HEK293 (cell line): ENCODE measurements around the gene DENND1A.
A peak's percentile ranks its signal among the peaks of the same experiment; 100 is the strongest.

Source experiments
- CTCF ChIA-PET: fragments of 350-600 bp; formaldehyde crosslinking; extraction: SDS; loops from one replicate; lab custom pipeline; 2021; ENCODE audit warnings: antibody characterized with exemption; lab: Yijun Ruan, JAX
- POLR2A ChIA-PET: fragments of 300-600 bp; formaldehyde crosslinking; extraction: SDS; loops from one replicate; lab custom pipeline; 2020; ENCODE audit warnings: antibody characterized with exemption, inconsistent platforms; lab: Yijun Ruan, JAX
- H3K27ac ChIP-seq: fragments of 200-500 bp; sonication (Bioruptor generic); 2 replicates; pipeline ENCODE4 v1.5.1; 2014; ENCODE audit warnings: low read depth, low read length, control low read depth, inconsistent platforms; ENCODE audit errors: extremely low read depth
- H3K36me3 ChIP-seq, 2 experiments: fragments of 200-500 bp in 1 of 2; sonication (Bioruptor generic) in 1 of 2; 1 replicate in 1 of 2; 2 replicates in 1 of 2; pipeline ENCODE4 v1.5.1; 2014 to 2017; ENCODE audit warnings: inconsistent platforms in 2 of 2, low read length in 2 of 2; ENCODE audit not compliant: control insufficient read depth in 2 of 2, insufficient read depth in 1 of 2
- H3K4me1 ChIP-seq: fragments of 200-500 bp; sonication (Bioruptor generic); 2 replicates; pipeline ENCODE4 v1.5.1; 2014; ENCODE audit warnings: mild to moderate bottlenecking, low read length, inconsistent platforms; ENCODE audit not compliant: control insufficient read depth, insufficient read depth
- H3K4me3 ChIP-seq: 2 replicates; pipeline ENCODE4 v1.5.1; 2011; ENCODE audit warnings: low read depth, mild to moderate bottlenecking, control low read depth, low read length, moderate library complexity
- H3K9me3 ChIP-seq: fragments of 200-500 bp; sonication (Bioruptor generic); 2 replicates; pipeline ENCODE4 v1.5.1; 2014; ENCODE audit warnings: low read depth, low read length, inconsistent platforms; ENCODE audit not compliant: control insufficient read depth, insufficient read depth
- CTCF ChIP-seq: fragments of 450-650 bp; formaldehyde crosslinking; IDR thresholded peaks from 2 replicates; pipeline ENCODE4 v1.5.1; 2016; ENCODE audit warnings: missing biosample characterization, missing genetic modification characterization
- EGR2 ChIP-seq: fragments of 450-650 bp; formaldehyde crosslinking; IDR thresholded peaks from 2 replicates; pipeline ENCODE4 v1.5.1; 2016; ENCODE audit warnings: low read depth, missing biosample characterization, missing genetic modification characterization
- GLIS1 ChIP-seq: fragments of 450-650 bp; formaldehyde crosslinking; IDR thresholded peaks from 2 replicates; pipeline ENCODE4 v1.5.1; 2016; ENCODE audit warnings: missing biosample characterization, missing genetic modification characterization
- GLIS2 ChIP-seq: fragments of 450-650 bp; formaldehyde crosslinking; IDR thresholded peaks from 2 replicates; pipeline ENCODE4 v1.5.1; 2016; ENCODE audit warnings: missing biosample characterization, missing genetic modification characterization
- KLF17 ChIP-seq: fragments of 450-650 bp; formaldehyde crosslinking; IDR thresholded peaks from 2 replicates; pipeline ENCODE4 v1.5.1; 2016; ENCODE audit warnings: missing biosample characterization, missing genetic modification characterization
- SETDB1 ChIP-seq: IDR thresholded peaks from one replicate; pipeline ENCODE4 v1.6.1; 2017; ENCODE audit warnings: mild to moderate bottlenecking, low read length, moderate library complexity, mixed read lengths; ENCODE audit not compliant: insufficient read length
- SP2 ChIP-seq: fragments of 450-650 bp; formaldehyde crosslinking; IDR thresholded peaks from 2 replicates; pipeline ENCODE4 v1.5.1; 2016; ENCODE audit warnings: missing biosample characterization, missing genetic modification characterization
- TSHZ1 ChIP-seq: fragments of 450-650 bp; formaldehyde crosslinking; IDR thresholded peaks from 2 replicates; pipeline ENCODE4 v1.5.1; 2016; ENCODE audit warnings: missing biosample characterization, missing genetic modification characterization, borderline replicate concordance
- ZFHX2 ChIP-seq: fragments of 450-650 bp; formaldehyde crosslinking; conservative IDR thresholded peaks from 2 replicates; pipeline ENCODE4 v1.5.1; 2016; ENCODE audit warnings: missing biosample characterization, missing genetic modification characterization
- ZIC2 ChIP-seq: fragments of 450-650 bp; formaldehyde crosslinking; IDR thresholded peaks from 2 replicates; pipeline ENCODE4 v1.5.1; 2016; ENCODE audit warnings: missing biosample characterization, missing genetic modification characterization
- ZNF184 ChIP-seq: fragments of 450-650 bp; IDR thresholded peaks from 2 replicates; pipeline ENCODE4 v1.5.1; 2018; ENCODE audit warnings: missing biosample characterization, mild to moderate bottlenecking, missing genetic modification characterization
- ZNF211 ChIP-seq: fragments of 450-650 bp; formaldehyde crosslinking; IDR thresholded peaks from 2 replicates; pipeline ENCODE4 v1.5.1; 2016; ENCODE audit warnings: low read depth, missing biosample characterization, missing genetic modification characterization
- ZNF311 ChIP-seq: fragments of 450-650 bp; formaldehyde crosslinking; IDR thresholded peaks from 2 replicates; pipeline ENCODE4 v1.5.1; 2017; ENCODE audit warnings: missing biosample characterization, missing genetic modification characterization, borderline replicate concordance
- ZNF548 ChIP-seq: fragments of 450-650 bp; formaldehyde crosslinking; IDR thresholded peaks from 2 replicates; pipeline ENCODE4 v1.5.1; 2016; ENCODE audit warnings: missing biosample characterization, missing genetic modification characterization
- ZNF560 ChIP-seq: fragments of 450-650 bp; formaldehyde crosslinking; IDR thresholded peaks from 2 replicates; pipeline ENCODE4 v1.5.1; 2017; ENCODE audit warnings: missing biosample characterization, missing genetic modification characterization, borderline replicate concordance
- ZNF624 ChIP-seq: fragments of 450-650 bp; formaldehyde crosslinking; IDR thresholded peaks from 2 replicates; pipeline ENCODE4 v1.5.1; 2017; ENCODE audit warnings: missing biosample characterization, missing genetic modification characterization
- ZNF707 ChIP-seq: fragments of 450-650 bp; formaldehyde crosslinking; IDR thresholded peaks from 2 replicates; pipeline ENCODE4 v1.5.1; 2016; ENCODE audit warnings: missing biosample characterization, missing genetic modification characterization
- TF ChIP-seq, protein P1 (sequence below): fragments of 450-650 bp; formaldehyde crosslinking; IDR thresholded peaks from 2 replicates; pipeline ENCODE4 v1.5.1; 2016; ENCODE audit warnings: missing biosample characterization, missing genetic modification characterization
- TF ChIP-seq, protein P2 (sequence below): fragments of 450-650 bp; formaldehyde crosslinking; IDR thresholded peaks from 2 replicates; pipeline ENCODE4; 2016; ENCODE audit warnings: missing biosample characterization, missing genetic modification characterization
- TF ChIP-seq, protein P3 (sequence below): fragments of 450-650 bp; formaldehyde crosslinking; IDR thresholded peaks from 2 replicates; pipeline ENCODE4 v1.5.1; 2016; ENCODE audit warnings: missing biosample characterization, missing genetic modification characterization
- TF ChIP-seq, protein P4 (sequence below): fragments of 450-650 bp; formaldehyde crosslinking; IDR thresholded peaks from 2 replicates; pipeline ENCODE4 v1.5.1; 2016; ENCODE audit warnings: missing biosample characterization, missing genetic modification characterization

Gene DENND1A

DNA sequence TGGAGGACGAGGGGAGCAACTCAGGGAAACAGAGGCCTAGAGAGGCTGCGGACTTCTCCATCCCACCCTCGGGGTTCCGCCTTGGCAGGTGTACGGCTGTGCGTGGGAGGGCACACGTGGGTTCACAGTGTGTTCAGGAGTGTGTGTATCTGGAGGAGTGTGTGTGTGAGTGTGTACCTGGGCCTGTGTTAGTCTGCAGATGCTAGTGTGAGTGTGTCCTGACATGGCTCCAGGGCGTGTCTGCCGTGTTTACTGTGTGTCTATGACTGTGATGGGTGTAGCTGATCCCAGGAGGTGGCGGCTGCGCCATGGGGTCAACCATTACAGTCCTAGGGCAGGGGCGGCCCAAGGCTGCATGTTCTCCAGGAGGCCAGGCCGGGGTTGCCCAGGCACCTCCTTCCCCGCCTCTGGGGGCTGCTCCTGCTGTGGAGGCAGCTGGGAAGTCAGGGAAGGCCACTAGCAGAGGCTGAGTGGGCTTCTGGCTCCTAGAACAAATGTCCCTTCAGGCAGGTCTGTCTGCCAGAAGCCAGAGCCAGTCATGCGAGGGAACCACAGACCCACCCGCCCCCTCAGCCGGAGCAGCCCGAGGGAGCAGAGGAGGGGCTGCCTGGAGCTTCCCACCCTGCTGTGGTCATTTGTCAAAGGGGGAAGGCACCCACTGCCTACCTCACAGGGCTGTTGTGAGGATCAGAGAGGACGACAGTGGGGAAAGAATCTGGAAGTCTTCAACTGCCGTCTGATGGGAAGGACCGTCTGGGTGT, 552.5 kb downstream of the DENND1A start:
- ChIA-PET POLR2A (no interaction called here), CTCF (interaction anchor here (0.6 to 4.0 kb wide), 6 partner anchors 8 to 348 kb away, joined by 3 to 22 read pairs (median 4); partner anchors contain the start of gene CRB2)
- H3K27ac ChIP-seq: peak overlapping the region; percentile 5; the same call in 1 of the 2 replicates
- TF ChIP-seq, protein P1, sequence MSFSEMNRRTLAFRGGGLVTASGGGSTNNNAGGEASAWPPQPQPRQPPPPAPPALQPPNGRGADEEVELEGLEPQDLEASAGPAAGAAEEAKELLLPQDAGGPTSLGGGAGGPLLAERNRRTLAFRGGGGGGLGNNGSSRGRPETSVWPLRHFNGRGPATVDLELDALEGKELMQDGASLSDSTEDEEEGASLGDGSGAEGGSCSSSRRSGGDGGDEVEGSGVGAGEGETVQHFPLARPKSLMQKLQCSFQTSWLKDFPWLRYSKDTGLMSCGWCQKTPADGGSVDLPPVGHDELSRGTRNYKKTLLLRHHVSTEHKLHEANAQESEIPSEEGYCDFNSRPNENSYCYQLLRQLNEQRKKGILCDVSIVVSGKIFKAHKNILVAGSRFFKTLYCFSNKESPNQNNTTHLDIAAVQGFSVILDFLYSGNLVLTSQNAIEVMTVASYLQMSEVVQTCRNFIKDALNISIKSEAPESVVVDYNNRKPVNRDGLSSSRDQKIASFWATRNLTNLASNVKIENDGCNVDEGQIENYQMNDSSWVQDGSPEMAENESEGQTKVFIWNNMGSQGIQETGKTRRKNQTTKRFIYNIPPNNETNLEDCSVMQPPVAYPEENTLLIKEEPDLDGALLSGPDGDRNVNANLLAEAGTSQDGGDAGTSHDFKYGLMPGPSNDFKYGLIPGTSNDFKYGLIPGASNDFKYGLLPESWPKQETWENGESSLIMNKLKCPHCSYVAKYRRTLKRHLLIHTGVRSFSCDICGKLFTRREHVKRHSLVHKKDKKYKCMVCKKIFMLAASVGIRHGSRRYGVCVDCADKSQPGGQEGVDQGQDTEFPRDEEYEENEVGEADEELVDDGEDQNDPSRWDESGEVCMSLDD (tag by site-specific recombination): no peak
- TF ChIP-seq GLIS2 (tag by site-specific recombination): no peak
- no peak for TF ChIP-seq TSHZ1
- no peak for TF ChIP-seq ZNF707
- TF ChIP-seq ZFHX2 (tag by site-specific recombination): peak; percentile 66
- TF ChIP-seq, protein P2, sequence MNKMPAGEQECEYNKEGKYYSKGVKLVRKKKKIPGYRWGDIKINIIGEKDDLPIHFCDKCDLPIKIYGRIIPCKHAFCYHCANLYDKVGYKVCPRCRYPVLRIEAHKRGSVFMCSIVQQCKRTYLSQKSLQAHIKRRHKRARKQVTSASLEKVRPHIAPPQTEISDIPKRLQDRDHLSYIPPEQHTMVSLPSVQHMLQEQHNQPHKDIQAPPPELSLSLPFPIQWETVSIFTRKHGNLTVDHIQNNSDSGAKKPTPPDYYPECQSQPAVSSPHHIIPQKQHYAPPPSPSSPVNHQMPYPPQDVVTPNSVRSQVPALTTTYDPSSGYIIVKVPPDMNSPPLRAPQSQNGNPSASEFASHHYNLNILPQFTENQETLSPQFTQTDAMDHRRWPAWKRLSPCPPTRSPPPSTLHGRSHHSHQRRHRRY (tag by site-specific recombination): no peak
- no peak for TF ChIP-seq GLIS1 (tag by site-specific recombination)
- TF ChIP-seq CTCF: no peak
- TF ChIP-seq, protein P3, sequence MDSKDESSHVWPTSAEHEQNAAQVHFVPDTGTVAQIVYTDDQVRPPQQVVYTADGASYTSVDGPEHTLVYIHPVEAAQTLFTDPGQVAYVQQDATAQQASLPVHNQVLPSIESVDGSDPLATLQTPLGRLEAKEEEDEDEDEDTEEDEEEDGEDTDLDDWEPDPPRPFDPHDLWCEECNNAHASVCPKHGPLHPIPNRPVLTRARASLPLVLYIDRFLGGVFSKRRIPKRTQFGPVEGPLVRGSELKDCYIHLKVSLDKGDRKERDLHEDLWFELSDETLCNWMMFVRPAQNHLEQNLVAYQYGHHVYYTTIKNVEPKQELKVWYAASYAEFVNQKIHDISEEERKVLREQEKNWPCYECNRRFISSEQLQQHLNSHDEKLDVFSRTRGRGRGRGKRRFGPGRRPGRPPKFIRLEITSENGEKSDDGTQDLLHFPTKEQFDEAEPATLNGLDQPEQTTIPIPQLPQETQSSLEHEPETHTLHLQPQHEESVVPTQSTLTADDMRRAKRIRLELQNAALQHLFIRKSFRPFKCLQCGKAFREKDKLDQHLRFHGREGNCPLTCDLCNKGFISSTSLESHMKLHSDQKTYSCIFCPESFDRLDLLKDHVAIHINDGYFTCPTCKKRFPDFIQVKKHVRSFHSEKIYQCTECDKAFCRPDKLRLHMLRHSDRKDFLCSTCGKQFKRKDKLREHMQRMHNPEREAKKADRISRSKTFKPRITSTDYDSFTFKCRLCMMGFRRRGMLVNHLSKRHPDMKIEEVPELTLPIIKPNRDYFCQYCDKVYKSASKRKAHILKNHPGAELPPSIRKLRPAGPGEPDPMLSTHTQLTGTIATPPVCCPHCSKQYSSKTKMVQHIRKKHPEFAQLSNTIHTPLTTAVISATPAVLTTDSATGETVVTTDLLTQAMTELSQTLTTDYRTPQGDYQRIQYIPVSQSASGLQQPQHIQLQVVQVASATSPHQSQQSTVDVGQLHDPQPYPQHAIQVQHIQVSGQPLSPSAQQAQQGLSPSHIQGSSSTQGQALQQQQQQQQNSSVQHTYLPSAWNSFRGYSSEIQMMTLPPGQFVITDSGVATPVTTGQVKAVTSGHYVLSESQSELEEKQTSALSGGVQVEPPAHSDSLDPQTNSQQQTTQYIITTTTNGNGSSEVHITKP: peak; percentile 91
- no peak for TF ChIP-seq ZNF211
- TF ChIP-seq ZNF624 (tag by site-specific recombination): no peak
- TF ChIP-seq EGR2 (tag by site-specific recombination): peak; percentile 72
- no peak for TF ChIP-seq ZNF548 (tag by site-specific recombination)
- TF ChIP-seq ZNF560: no peak
- TF ChIP-seq SP2 (tag by site-specific recombination): peak; percentile 27; the same call in 1 of the 2 replicates
- TF ChIP-seq ZNF184 (tag by site-specific recombination): no peak
- TF ChIP-seq, protein P4, sequence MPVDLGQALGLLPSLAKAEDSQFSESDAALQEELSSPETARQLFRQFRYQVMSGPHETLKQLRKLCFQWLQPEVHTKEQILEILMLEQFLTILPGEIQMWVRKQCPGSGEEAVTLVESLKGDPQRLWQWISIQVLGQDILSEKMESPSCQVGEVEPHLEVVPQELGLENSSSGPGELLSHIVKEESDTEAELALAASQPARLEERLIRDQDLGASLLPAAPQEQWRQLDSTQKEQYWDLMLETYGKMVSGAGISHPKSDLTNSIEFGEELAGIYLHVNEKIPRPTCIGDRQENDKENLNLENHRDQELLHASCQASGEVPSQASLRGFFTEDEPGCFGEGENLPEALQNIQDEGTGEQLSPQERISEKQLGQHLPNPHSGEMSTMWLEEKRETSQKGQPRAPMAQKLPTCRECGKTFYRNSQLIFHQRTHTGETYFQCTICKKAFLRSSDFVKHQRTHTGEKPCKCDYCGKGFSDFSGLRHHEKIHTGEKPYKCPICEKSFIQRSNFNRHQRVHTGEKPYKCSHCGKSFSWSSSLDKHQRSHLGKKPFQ (tag by site-specific recombination): peak; percentile 39; the same call in 1 of the 2 replicates
- peak; percentile 54 for TF ChIP-seq ZIC2 (tag by site-specific recombination)
- no peak for TF ChIP-seq SETDB1
- no peak for TF ChIP-seq ZNF311 (tag by site-specific recombination)
- TF ChIP-seq KLF17: peak; percentile 56

More for the DNA sequence above, 552.5 kb downstream of the DENND1A start:
- no peaks in the 10 kb centered on the region for H3K9me3 ChIP-seq
- no peaks in the 10 kb centered on the region for H3K36me3 ChIP-seq
- H3K4me3 ChIP-seq: no peak overlapping the region
- no peaks in the 10 kb centered on the region for H3K4me1 ChIP-seq
